BJ (cell line): Measurements from ENCODE around the gene METTL24. TPM values are rescaled to one million over a fixed set of nuclear protein-coding genes. Genes with fewer than 3 reads are reported as not detected.

Source experiments
- CTCF ChIA-PET: fragments of 350-600 bp; formaldehyde crosslinking; extraction: SDS; loops from one replicate; lab custom pipeline; 2021; ENCODE audit warnings: antibody characterized with exemption, inconsistent platforms; lab: Yijun Ruan, JAX
- POLR2A ChIA-PET: fragments of 300-600 bp; sonication (Branson Sonifier 250); formaldehyde crosslinking; extraction: SDS; loops from one replicate; lab custom pipeline; 2021; ENCODE audit warnings: antibody characterized with exemption; lab: Charles Lee
- DNase-seq: peaks from one replicate; pipeline ENCODE4 v3.0.0-alpha.2; 2011; ENCODE audit warnings: low read depth
- H3K27me3 ChIP-seq: 2 replicates; pipeline ENCODE4 v1.6.0; 2011; ENCODE audit warnings: low read length; ENCODE audit not compliant: control insufficient read depth, insufficient read depth
- H3K36me3 ChIP-seq: 2 replicates; pipeline ENCODE4 v1.5.1; 2011; ENCODE audit warnings: low read length; ENCODE audit not compliant: control insufficient read depth, insufficient read depth
- H3K4me3 ChIP-seq: 2 replicates; pipeline ENCODE4 v1.5.1; 2011; ENCODE audit warnings: low read depth, mild to moderate bottlenecking, control low read depth, low read length
- CTCF ChIP-seq: IDR thresholded peaks from 2 replicates; pipeline ENCODE4 v1.5.1; 2011; ENCODE audit warnings: low read depth, mild to moderate bottlenecking, control low read depth, inconsistent platforms, low read length, moderate library complexity; ENCODE audit not compliant: insufficient read depth
- polyA plus RNA-seq: library from polyadenylated mRNA; depleted of rRNA; stranded (reverse); fragments of >200 nt; gene quantifications from 2 replicates; pipeline ENCODE4 v1.2.3, GENCODE V29; 2011

Gene METTL24
- polyA plus RNA-seq, 1 experiment, result 0.31 TPM

- ChIA-PET CTCF (no interaction called here), POLR2A (no interaction called here)
- H3K27me3 ChIP-seq, result no peaks in the 10 kb centered on the region
- no peaks in the 10 kb centered on the region for H3K36me3 ChIP-seq
- no peak for TF ChIP-seq CTCF
- no peak for DNase-seq
- H3K4me3 ChIP-seq, result no peak overlapping the region
Observed at GRCh38 chr6:110348961-110349690, 9.0 kb downstream of the METTL24 start.

GRCh38 chr6:110345025-110345424 lies 13.1 kb downstream of the METTL24 start:
- DNase-seq, result no peak

GRCh38 chr6:110342759-110343158 lies 15.4 kb downstream of the METTL24 start:
- no peaks in the 10 kb centered on the region for H3K27me3 ChIP-seq

More at GRCh38 chr6:110345025-110345424, 13.1 kb downstream of the METTL24 start:
- TF ChIP-seq CTCF, result no peak
- CTCF ChIA-PET, result interaction anchor here (0.9 kb wide), 1 partner anchor 167 kb away, joined by 3 read pairs; no protein-coding TSS in a partner anchor
- Histone ChIP-seq H3K36me3 (no peaks in the 10 kb centered on the region), H3K27me3 (no peaks in the 10 kb centered on the region), H3K4me3 (no peak overlapping the region)
- POLR2A ChIA-PET, result no interaction called here

GRCh38 chr6:110341663-110342596 lies 16.2 kb downstream of the METTL24 start:
- no peak for DNase-seq
- Histone ChIP-seq H3K4me3 (no peak overlapping the region), H3K27me3 (no peaks in the 10 kb centered on the region), H3K36me3 (no peaks in the 10 kb centered on the region)
- peak; percentile 56 for TF ChIP-seq CTCF
- CTCF ChIA-PET, result interaction anchor here (0.8 to 1.6 kb wide), 12 partner anchors 9 to 156 kb away, joined by 3 to 11 read pairs (median 4); no protein-coding TSS in a partner anchor
- POLR2A ChIA-PET, result no interaction called here

More at GRCh38 chr6:110342759-110343158, 15.4 kb downstream of the METTL24 start:
- Histone ChIP-seq H3K36me3 (no peaks in the 10 kb centered on the region), H3K4me3 (no peak overlapping the region)
- DNase-seq, result no peak
- ChIA-PET POLR2A (no interaction called here), CTCF (interaction anchor here (0.7 to 1.6 kb wide), 5 partner anchors 8 to 87 kb away, joined by 3 to 11 read pairs (median 4); no protein-coding TSS in a partner anchor)
- no peak for TF ChIP-seq CTCF

- ChIA-PET CTCF (interaction anchor here (0.8 to 1.6 kb wide), 7 partner anchors 9 to 155 kb away, joined by 3 to 11 read pairs (median 3); no protein-coding TSS in a partner anchor), POLR2A (no interaction called here)
- H3K4me3 ChIP-seq, result no peak overlapping the region
- no peak for DNase-seq
- no peaks in the 10 kb centered on the region for H3K36me3 ChIP-seq
- no peaks in the 10 kb centered on the region for H3K27me3 ChIP-seq
- no peak for TF ChIP-seq CTCF
Observed at GRCh38 chr6:110341067-110341466, 17.1 kb downstream of the METTL24 start.
